ENCODE data around the gene ABCG1. TPM values are rescaled to one million over a fixed set of nuclear protein-coding genes. Genes with fewer than 3 reads are reported as not detected.

The ABCG1 gene
- total and polyA plus RNA-seq, 4 experiments from 2014 or later, result 1.5 to 19.6 (median 9.5) TPM

GRCh38 chr21:42227909-42228708, 9.2 kb downstream of the ABCG1 start:
- ChIA-PET POLR2A (ENCODE audit: partially characterized antibody) (interaction anchor here (1.2 to 4.5 kb wide), 5 partner anchors 8 to 40 kb away, joined by 3 to 26 read pairs (median 9); partner anchors contain the start of gene ABCG1), CTCF (ENCODE audit: partially characterized antibody) (interaction anchor here (1.7 to 3.2 kb wide), 3 partner anchors 8 to 17 kb away, joined by 3 to 13 read pairs (median 5); no protein-coding TSS in a partner anchor)
- Mint-ChIP-seq H3K27ac (peak overlapping the region; percentile 93 to 99 (median 98)), H3K36me3 (peaks cover 32% of the 10 kb centered on the region in 2 donors), H3K27me3 (no peaks in the 10 kb centered on the region), H3K4me1 (peaks cover 40 to 90% (median 69%) of the 10 kb centered on the region in 4 donors), H3K4me3 (peak overlapping the region; percentile 65 to 77 (median 70)), H3K9me3 (no peaks in the 10 kb centered on the region)
- H3K4me3 ChIP-seq (ENCODE audit: low read length in 2 of 2), result peak overlapping the region in 1 of 2 donors; percentile 17
- peak; percentile 87 to 100 (median 90) for DNase-seq
- intact Hi-C loops (cut with micrococcal nuclease), result loop anchor here (1.0 kb wide), 2 partner anchors 8 to 40 kb away; no protein-coding TSS in a partner anchor
- no peaks in the 10 kb centered on the region for H3K27me3 ChIP-seq (ENCODE audit: insufficient read depth, low read length)
- H3K36me3 ChIP-seq (ENCODE audit: insufficient read depth, low read length), result peaks cover 7% of the 10 kb centered on the region
- H3K9me3 ChIP-seq (ENCODE audit: control insufficient read depth in 1 of 2, low read length in 2 of 2), result no peaks in the 10 kb centered on the region
- peaks cover 68% of the 10 kb centered on the region for H3K4me1 ChIP-seq (ENCODE audit: insufficient read depth, low read length)
- H3K27ac ChIP-seq (ENCODE audit: low read depth, low read length), result peak overlapping the region; percentile 80

- Histone ChIP-seq H3K27ac (ENCODE audit: low read depth, low read length) (peak overlapping the region; percentile 80), H3K36me3 (ENCODE audit: insufficient read depth, low read length) (peaks cover 7% of the 10 kb centered on the region), H3K27me3 (ENCODE audit: insufficient read depth, low read length) (no peaks in the 10 kb centered on the region), H3K9me3 (ENCODE audit: control insufficient read depth in 1 of 2, low read length in 2 of 2) (no peaks in the 10 kb centered on the region), H3K4me3 (ENCODE audit: low read length in 2 of 2) (peak overlapping the region in 1 of 2 donors; percentile 17), H3K4me1 (ENCODE audit: insufficient read depth, low read length) (peaks cover 69% of the 10 kb centered on the region)
- Mint-ChIP-seq H3K27me3 (no peaks in the 10 kb centered on the region), H3K4me1 (peaks cover 43 to 90% (median 70%) of the 10 kb centered on the region in 4 donors), H3K9me3 (no peaks in the 10 kb centered on the region), H3K27ac (peak overlapping the region; percentile 89 to 99 (median 98)), H3K4me3 (peak overlapping the region in 6 of 8 donors; percentile 43 to 77 (median 70)), H3K36me3 (peaks cover 30% of the 10 kb centered on the region in 2 donors)
- POLR2A ChIA-PET (ENCODE audit: partially characterized antibody), result interaction anchor here (1.2 to 4.5 kb wide), 5 partner anchors 7 to 40 kb away, joined by 3 to 26 read pairs (median 9); partner anchors contain the start of gene ABCG1
- CTCF ChIA-PET (ENCODE audit: partially characterized antibody), result interaction anchor here (0.9 to 3.2 kb wide), 4 partner anchors 9 to 31 kb away, joined by 3 to 13 read pairs (median 4); no protein-coding TSS in a partner anchor
- intact Hi-C loops (cut with micrococcal nuclease), result loop anchor here (1.0 kb wide), 2 partner anchors 8 to 40 kb away; no protein-coding TSS in a partner anchor
- DNase-seq, result peak in 1 of 5 donors; percentile 40
Measured at GRCh38 chr21:42228709-42229220, 9.8 kb downstream of the ABCG1 start.

- Histone ChIP-seq H3K9me3 (ENCODE audit: control insufficient read depth in 1 of 2, low read length in 2 of 2) (no peaks in the 10 kb centered on the region), H3K36me3 (ENCODE audit: insufficient read depth, low read length) (peaks cover 7% of the 10 kb centered on the region), H3K27ac (ENCODE audit: low read depth, low read length) (no peak overlapping the region), H3K4me1 (ENCODE audit: insufficient read depth, low read length) (peaks cover 77% of the 10 kb centered on the region), H3K27me3 (ENCODE audit: insufficient read depth, low read length) (no peaks in the 10 kb centered on the region), H3K4me3 (ENCODE audit: low read length in 2 of 2) (no peak overlapping the region)
- Mint-ChIP-seq H3K36me3 (peaks cover 30% of the 10 kb centered on the region in 2 donors), H3K4me3 (peak overlapping the region in 1 of 8 donors; percentile 39), H3K4me1 (peaks cover 47 to 98% (median 77%) of the 10 kb centered on the region in 4 donors), H3K27me3 (no peaks in the 10 kb centered on the region), H3K27ac (peak overlapping the region in 6 of 7 donors; percentile 66 to 99 (median 98)), H3K9me3 (no peaks in the 10 kb centered on the region)
- DNase-seq, result no peak
- CTCF ChIA-PET (ENCODE audit: partially characterized antibody), result interaction anchor here (0.9 to 3.2 kb wide), 4 partner anchors 9 to 30 kb away, joined by 3 to 13 read pairs (median 5); no protein-coding TSS in a partner anchor
- POLR2A ChIA-PET (ENCODE audit: partially characterized antibody), result interaction anchor here (4.5 kb wide), 1 partner anchor 10 kb away, joined by 26 read pairs; the partner anchor contains the start of gene ABCG1
- intact Hi-C loops (cut with micrococcal nuclease), result loop anchor here (10.0 kb wide), 1 partner anchor 175 kb away; the partner anchor contains the start of gene UBASH3A
Measured at GRCh38 chr21:42229676-42230075, 10.7 kb downstream of the ABCG1 start.

GRCh38 chr21:42230178-42230577, 11.2 kb downstream of the ABCG1 start:
- POLR2A ChIA-PET (ENCODE audit: partially characterized antibody), result interaction anchor here (0.6 to 4.5 kb wide), 3 partner anchors 10 to 133 kb away, joined by 3 to 26 read pairs (median 4); partner anchors contain the start of gene ABCG1
- no peak overlapping the region for H3K4me3 ChIP-seq (ENCODE audit: low read length in 2 of 2)
- H3K27ac Mint-ChIP-seq, result peak overlapping the region in 5 of 7 donors; percentile 53 to 98 (median 66)
- no peak overlapping the region for H3K27ac ChIP-seq (ENCODE audit: low read depth, low read length)
- no peaks in the 10 kb centered on the region for H3K27me3 Mint-ChIP-seq
- no peak for DNase-seq
- H3K36me3 ChIP-seq (ENCODE audit: insufficient read depth, low read length), result peaks cover 7% of the 10 kb centered on the region
- H3K4me3 Mint-ChIP-seq, result peak overlapping the region in 1 of 8 donors; percentile 39
- H3K27me3 ChIP-seq (ENCODE audit: insufficient read depth, low read length), result no peaks in the 10 kb centered on the region
- no peaks in the 10 kb centered on the region for H3K9me3 ChIP-seq (ENCODE audit: control insufficient read depth in 1 of 2, low read length in 2 of 2)
- intact Hi-C loops (cut with micrococcal nuclease), result loop anchor here (10.0 kb wide), 1 partner anchor 175 kb away; the partner anchor contains the start of gene UBASH3A
- CTCF ChIA-PET (ENCODE audit: partially characterized antibody), result interaction anchor here (1.0 to 3.2 kb wide), 3 partner anchors 8 to 29 kb away, joined by 4 to 13 read pairs (median 6); no protein-coding TSS in a partner anchor
- peaks cover 80% of the 10 kb centered on the region for H3K4me1 ChIP-seq (ENCODE audit: insufficient read depth, low read length)
- peaks cover 48 to 96% (median 80%) of the 10 kb centered on the region in 4 donors for H3K4me1 Mint-ChIP-seq
- H3K9me3 Mint-ChIP-seq, result no peaks in the 10 kb centered on the region
- H3K36me3 Mint-ChIP-seq, result peaks cover 25 to 26% of the 10 kb centered on the region in 2 donors

DNA sequence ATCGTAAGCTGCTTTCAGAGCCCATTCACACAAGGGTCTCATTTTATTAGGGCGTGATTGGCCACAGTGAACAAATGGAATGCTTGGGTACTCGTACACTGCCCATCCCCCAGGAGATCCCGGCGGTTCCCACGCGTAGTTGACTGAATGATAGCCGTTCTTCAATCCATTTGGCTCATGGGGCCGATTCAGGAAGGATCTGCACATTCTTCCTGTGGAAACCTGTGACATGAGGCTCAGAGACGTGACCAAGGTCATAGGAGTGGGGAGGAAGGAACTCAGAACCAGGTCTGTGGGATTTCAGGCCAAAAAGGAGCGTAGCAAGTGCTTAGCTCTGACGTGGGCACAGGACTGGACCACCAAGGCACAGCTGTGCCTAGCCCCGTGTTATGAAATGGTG, 11.7 kb downstream of the ABCG1 start:
- CTCF ChIA-PET (ENCODE audit: partially characterized antibody), result interaction anchor here (1.0 to 3.2 kb wide), 3 partner anchors 8 to 28 kb away, joined by 4 to 13 read pairs (median 6); no protein-coding TSS in a partner anchor
- Histone ChIP-seq H3K4me3 (ENCODE audit: low read length in 2 of 2) (no peak overlapping the region), H3K27ac (ENCODE audit: low read depth, low read length) (no peak overlapping the region), H3K27me3 (ENCODE audit: insufficient read depth, low read length) (no peaks in the 10 kb centered on the region), H3K36me3 (ENCODE audit: insufficient read depth, low read length) (peaks cover 5% of the 10 kb centered on the region), H3K4me1 (ENCODE audit: insufficient read depth, low read length) (peaks cover 85% of the 10 kb centered on the region), H3K9me3 (ENCODE audit: control insufficient read depth in 1 of 2, low read length in 2 of 2) (no peaks in the 10 kb centered on the region)
- no peaks in the 10 kb centered on the region for H3K9me3 Mint-ChIP-seq
- POLR2A ChIA-PET (ENCODE audit: partially characterized antibody), result interaction anchor here (0.6 to 4.5 kb wide), 3 partner anchors 11 to 133 kb away, joined by 3 to 26 read pairs (median 4); partner anchors contain the start of gene ABCG1
- peak overlapping the region in 2 of 8 donors; percentile 24 to 67 for H3K4me3 Mint-ChIP-seq
- intact Hi-C loops (cut with micrococcal nuclease), result loop anchor here (10.0 kb wide), 1 partner anchor 174 kb away; the partner anchor contains the start of gene UBASH3A
- H3K27ac Mint-ChIP-seq, result peak overlapping the region in 5 of 7 donors; percentile 4 to 98 (median 72)
- H3K27me3 Mint-ChIP-seq, result no peaks in the 10 kb centered on the region
- DNase-seq, result no peak
- peaks cover 51 to 96% (median 81%) of the 10 kb centered on the region in 4 donors for H3K4me1 Mint-ChIP-seq
- H3K36me3 Mint-ChIP-seq, result peaks cover 20 to 21% of the 10 kb centered on the region in 2 donors

GRCh38 chr21:42231756-42232155, 12.8 kb downstream of the ABCG1 start:
- no peak overlapping the region for H3K27ac ChIP-seq (ENCODE audit: low read depth, low read length)
- no peaks in the 10 kb centered on the region for H3K27me3 ChIP-seq (ENCODE audit: insufficient read depth, low read length)
- H3K36me3 ChIP-seq (ENCODE audit: insufficient read depth, low read length), result no peaks in the 10 kb centered on the region
- no peak overlapping the region for H3K4me3 ChIP-seq (ENCODE audit: low read length in 2 of 2)
- Mint-ChIP-seq H3K27ac (peak overlapping the region in 6 of 7 donors; percentile 87 to 99 (median 97)), H3K4me3 (peak overlapping the region in 1 of 8 donors; percentile 67), H3K9me3 (no peaks in the 10 kb centered on the region), H3K4me1 (peaks cover 59 to 99% (median 85%) of the 10 kb centered on the region in 4 donors), H3K27me3 (no peaks in the 10 kb centered on the region), H3K36me3 (peaks cover 10 to 12% of the 10 kb centered on the region in 2 donors)
- peaks cover 96% of the 10 kb centered on the region for H3K4me1 ChIP-seq (ENCODE audit: insufficient read depth, low read length)
- no peaks in the 10 kb centered on the region for H3K9me3 ChIP-seq (ENCODE audit: control insufficient read depth in 1 of 2, low read length in 2 of 2)
- ChIA-PET POLR2A (ENCODE audit: partially characterized antibody) (interaction anchor here (1.6 to 4.5 kb wide), 2 partner anchors 12 to 43 kb away, joined by 4 to 26 read pairs; partner anchors contain the start of gene ABCG1), CTCF (ENCODE audit: partially characterized antibody) (interaction anchor here (2.0 kb wide), 1 partner anchor 46 kb away, joined by 5 read pairs; no protein-coding TSS in a partner anchor)
- DNase-seq, result no peak
- intact Hi-C loops (cut with micrococcal nuclease), result loop anchor here (10.0 kb wide), 1 partner anchor 173 kb away; the partner anchor contains the start of gene UBASH3A
